Measurements from ENCODE around the gene CDH4.

Gene CDH4

DNA sequence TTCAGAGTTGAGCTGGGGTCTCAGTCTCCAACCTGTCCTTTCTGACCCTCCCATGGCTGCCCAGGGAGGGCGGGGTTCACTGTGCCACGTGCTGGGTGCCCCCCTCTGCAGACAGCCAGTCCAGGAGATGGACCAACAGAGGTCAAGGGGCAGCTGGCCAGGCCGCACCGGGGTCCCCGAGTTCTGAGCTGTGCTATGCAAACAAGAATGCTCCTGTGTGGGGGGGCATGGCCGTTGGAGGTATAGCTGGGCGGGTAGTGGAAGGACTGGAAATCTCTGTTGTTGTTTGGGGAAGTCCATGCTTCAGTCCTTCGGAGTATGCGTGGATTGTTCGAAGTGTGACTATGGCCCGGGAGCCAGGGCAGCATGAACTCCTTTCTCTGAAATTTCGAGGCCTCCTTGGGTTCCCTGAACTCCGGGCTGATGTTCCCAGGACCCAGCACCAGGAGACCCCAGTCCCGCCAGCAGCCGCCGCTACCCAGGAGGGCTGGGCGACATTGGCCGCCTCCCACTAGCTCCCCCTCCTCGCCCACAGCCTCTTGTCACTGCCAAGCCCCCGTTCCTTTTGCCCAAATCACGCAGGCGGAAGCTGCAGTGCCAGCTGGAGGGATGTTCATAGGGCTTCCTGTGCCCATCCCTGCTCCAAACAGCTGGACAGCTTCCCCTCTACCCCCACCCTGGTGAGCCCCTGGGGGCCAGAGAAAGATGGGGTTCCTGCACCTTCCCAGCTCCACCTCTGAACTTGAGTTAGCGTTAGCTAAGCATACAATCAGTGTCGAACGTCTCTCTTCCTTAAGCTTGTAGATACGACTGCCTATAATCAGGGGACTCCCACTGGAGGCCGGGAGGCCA, 687.0 kb downstream of the CDH4 start:
- POLR2A ChIA-PET: interaction anchor here (0.6 kb wide), 1 partner anchor 1821 kb away, joined by 4 read pairs; no protein-coding TSS in a partner anchor
- CTCF ChIA-PET: no interaction called here
- H3K4me3 ChIP-seq (ENCODE audit: low read depth, low read length): no peak overlapping the region
- TF ChIP-seq, protein P1, sequence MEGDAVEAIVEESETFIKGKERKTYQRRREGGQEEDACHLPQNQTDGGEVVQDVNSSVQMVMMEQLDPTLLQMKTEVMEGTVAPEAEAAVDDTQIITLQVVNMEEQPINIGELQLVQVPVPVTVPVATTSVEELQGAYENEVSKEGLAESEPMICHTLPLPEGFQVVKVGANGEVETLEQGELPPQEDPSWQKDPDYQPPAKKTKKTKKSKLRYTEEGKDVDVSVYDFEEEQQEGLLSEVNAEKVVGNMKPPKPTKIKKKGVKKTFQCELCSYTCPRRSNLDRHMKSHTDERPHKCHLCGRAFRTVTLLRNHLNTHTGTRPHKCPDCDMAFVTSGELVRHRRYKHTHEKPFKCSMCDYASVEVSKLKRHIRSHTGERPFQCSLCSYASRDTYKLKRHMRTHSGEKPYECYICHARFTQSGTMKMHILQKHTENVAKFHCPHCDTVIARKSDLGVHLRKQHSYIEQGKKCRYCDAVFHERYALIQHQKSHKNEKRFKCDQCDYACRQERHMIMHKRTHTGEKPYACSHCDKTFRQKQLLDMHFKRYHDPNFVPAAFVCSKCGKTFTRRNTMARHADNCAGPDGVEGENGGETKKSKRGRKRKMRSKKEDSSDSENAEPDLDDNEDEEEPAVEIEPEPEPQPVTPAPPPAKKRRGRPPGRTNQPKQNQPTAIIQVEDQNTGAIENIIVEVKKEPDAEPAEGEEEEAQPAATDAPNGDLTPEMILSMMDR (IDR thresholded peaks at IDR 0.05; ENCODE audit: insufficient read depth, low read length, missing control alignments): no peak
- no peak for DNase-seq (ENCODE audit: low read depth, low spot score)

DNA sequence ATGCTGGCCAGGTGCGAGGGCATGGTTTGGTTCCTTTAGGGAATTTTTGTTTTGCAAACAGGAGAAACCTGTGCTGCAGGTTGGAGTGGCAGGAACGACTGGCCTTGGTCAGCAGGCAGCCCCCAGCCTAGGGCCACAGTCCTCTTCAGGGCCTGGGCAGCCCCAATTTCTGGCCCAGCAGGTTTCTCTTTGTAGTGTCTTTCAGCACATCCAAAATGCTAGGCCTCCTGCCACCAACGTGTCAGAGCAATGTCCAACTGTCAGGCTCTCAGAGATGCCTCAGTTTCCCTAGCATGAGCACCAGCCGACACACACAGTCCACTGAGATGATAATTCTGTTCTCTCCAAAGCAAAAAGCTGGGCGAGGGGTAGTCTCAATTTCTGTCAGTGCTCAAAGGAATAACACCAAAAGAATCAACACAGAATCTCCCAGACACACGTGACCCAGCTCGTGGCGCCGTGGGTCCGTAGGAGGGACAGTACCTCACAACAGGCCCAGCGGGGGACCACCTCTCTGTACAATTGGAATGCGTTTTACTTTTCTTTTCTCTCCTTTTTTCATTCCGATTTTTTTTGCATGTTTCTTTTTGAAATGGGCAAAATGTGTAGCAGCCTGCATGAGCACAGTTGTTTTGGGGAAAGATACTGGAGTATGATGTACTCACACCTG, 687.8 kb downstream of the CDH4 start:
- no peak for DNase-seq (ENCODE audit: low read depth, low spot score)
- TF ChIP-seq, protein P1 (IDR thresholded peaks at IDR 0.05; ENCODE audit: insufficient read depth, low read length, missing control alignments): no peak
- ChIA-PET POLR2A (interaction anchor here (0.6 kb wide), 1 partner anchor 1822 kb away, joined by 4 read pairs; no protein-coding TSS in a partner anchor), CTCF (no interaction called here)
- no peak overlapping the region for H3K4me3 ChIP-seq (ENCODE audit: low read depth, low read length)

DNA sequence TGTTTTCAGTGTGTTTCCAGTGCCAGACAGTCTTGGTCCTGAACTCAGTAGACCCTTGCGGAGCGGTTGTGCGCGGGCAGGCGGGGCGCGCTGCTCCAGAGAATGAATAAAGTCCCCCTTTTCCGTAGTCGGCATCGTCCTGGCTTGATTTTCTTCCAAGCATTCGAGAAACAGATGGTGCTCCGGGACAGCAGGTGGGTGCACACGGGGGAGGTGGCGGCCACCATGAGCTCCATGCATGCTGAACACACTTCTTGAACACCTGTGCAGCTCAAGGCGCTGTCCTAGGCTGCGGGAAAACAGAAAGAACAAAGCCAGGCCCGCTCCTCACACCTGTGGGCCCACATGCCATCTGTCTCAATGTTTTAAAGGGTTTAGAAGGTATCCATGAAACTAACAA, 688.4 kb downstream of the CDH4 start:
- H3K4me3 ChIP-seq (ENCODE audit: low read depth, low read length): no peak overlapping the region
- ChIA-PET POLR2A (no interaction called here), CTCF (no interaction called here)
- TF ChIP-seq, protein P1 (IDR thresholded peaks at IDR 0.05; ENCODE audit: insufficient read depth, low read length, missing control alignments): no peak
- DNase-seq (ENCODE audit: low read depth, low spot score): no peak

DNA sequence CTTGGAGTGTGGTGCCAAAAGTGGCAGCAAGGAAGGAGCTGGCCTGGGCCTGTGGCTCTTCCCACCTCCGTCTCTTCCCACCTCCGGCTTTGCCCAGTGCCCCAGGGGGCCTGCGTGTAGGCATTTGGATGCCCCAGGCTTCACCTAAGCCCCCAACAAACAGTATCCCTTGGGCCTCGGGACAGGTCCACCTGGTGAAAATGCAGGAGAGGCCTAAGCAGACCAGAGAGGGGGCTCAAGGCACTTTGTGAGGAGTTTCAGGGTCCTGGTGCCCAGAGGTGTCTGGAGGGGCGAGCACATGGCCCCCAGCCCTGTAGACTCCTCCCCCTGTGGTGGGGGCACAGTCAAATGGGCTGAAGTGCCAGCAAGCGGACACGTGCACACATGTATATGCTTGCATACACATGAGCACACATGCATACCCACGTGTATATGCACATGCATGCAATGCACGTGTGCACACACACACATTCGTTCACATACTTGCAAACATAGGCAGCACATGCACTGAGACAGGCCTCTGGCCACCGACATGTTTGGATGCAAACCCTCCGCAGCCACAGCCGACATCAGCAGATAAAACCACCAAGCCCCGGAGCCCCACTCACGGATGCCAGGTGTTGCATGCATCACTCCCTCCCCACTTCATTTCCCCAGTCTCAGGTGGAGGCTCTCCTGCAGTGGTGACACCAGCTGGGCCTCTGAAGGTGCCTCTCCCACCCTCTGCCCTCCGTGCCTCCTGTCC, 689.1 kb downstream of the CDH4 start:
- DNase-seq (ENCODE audit: low read depth, low spot score): no peak
- H3K4me3 ChIP-seq (ENCODE audit: low read depth, low read length): no peak overlapping the region
- TF ChIP-seq, protein P1 (IDR thresholded peaks at IDR 0.05; ENCODE audit: insufficient read depth, low read length, missing control alignments): no peak
- POLR2A ChIA-PET: no interaction called here
- CTCF ChIA-PET: no interaction called here

DNA sequence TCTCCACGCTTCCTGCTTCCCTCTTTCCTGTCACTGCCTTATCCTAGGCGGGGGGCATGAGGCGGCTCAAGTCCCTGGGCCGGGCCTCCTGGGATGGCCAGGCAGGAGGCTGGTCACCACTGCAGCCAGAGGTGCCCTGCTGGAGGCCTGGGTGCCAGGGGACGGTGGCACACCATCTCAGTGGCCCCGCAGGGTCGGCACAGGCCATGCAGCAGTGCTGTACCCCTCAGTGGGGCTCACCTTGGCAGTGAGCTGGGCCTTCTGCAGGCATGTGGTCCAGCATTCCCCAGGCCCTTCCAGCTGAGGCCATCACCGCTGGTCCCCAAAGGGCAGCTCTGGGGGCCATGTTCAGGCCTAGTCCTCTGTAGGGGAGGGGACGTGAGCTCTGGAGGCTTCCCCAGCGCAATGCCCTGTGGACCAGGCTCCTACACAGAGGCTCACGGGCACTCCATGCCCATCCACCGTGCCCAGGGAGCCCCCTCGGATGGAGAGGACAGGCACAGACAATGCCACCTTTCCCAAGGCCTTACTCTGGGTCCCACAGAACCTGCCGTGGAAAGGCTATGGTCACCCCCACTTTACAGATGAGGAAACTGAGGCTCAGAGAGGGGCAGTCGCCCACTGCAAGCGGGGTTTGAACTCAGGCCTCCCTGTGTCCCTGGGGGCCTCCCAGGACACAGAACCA, 689.8 kb downstream of the CDH4 start:
- TF ChIP-seq, protein P1 (IDR thresholded peaks at IDR 0.05; ENCODE audit: insufficient read depth, low read length, missing control alignments): no peak
- no peak for DNase-seq (ENCODE audit: low read depth, low spot score)
- H3K4me3 ChIP-seq (ENCODE audit: low read depth, low read length): no peak overlapping the region
- POLR2A ChIA-PET: no interaction called here
- CTCF ChIA-PET: no interaction called here

Data from AG04449 (cell line).